ENCODE results near the gene HEATR5B.
"Not testable (repeated sequence)": the region's sequence is repeated elsewhere in the genome, so short reads cannot be mapped to it uniquely, and the experiment has no call there.

Gene HEATR5B

DNA sequence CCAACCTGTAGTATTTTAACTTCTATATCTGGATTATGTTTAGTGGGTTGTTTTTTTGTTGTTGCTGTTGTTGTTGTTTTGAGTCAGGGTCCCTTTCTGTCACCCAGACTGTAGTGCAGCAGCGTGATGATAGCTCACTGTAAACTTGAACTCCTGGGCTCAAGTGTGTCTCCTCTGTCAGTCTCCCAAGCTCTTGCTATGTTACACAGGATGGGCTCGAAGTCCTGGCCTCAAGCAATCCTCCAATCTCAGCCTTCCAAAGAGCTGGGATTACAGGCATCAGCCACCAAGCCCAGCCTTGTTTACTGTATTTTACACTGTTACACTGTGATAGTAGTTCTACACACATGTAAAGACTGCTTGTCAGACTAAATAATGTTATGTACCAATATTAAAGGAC, 108.1 kb downstream of the HEATR5B start:
- no peak for DNase-seq

DNA sequence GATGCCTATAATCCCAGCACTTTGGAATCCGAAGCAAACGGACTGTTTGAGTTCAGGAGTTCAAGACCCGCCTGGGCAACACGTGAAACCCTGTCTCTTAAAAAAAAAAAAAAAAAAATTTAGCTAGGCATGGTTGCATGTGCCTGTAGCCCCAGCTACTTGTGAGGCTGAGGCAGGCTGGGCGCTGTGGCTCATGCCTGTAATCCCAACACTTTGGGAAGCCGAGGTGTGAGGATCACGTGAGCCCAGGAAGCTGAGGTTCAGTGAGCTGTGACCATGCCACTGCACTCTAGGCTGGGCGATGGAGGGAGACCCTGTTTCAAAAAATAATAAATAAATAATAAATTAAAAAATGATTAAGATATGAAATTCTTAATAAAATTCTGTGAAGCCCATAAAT, 108.9 kb downstream of the HEATR5B start:
- DNase-seq, result no peak

DNA sequence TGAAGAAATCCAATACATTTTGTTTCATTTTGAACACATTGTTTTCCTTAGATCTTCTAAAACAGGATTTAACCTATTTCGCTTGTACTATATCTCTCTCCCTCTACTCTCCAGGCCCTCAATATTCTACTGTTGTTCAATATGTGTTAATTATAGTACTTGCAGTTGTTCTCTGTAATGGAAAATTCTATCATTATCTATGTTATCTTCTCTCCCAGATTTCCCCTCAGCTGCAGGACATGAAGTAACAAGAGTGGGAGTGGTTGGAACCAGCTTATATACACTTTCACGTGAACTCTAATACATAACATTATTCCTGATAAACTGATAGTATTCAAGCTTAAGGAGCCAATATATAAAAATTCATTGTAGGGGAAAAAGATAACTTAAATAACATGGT, 110.9 kb downstream of the HEATR5B start:
- DNase-seq, result no peak

DNA sequence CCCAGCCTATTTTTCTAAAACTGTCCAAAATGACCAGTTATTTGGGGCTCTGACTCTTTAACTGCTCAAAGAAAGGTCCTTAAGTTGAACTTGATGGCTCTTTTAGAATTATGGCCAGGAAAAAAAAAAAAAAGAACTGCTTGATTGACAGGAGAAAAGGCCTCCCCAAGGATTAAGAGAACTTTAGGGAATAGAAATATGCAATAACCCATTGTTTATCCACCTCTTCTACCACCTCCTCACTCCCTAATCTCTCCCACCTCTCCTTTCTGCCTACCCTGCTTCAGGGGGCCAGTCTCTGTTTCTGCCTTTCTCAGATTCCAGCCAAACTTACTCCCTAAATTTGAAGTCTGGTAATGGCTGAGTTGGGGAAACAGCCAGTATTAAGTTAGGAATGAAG, 112.2 kb downstream of the HEATR5B start:
- no peak for DNase-seq

DNA sequence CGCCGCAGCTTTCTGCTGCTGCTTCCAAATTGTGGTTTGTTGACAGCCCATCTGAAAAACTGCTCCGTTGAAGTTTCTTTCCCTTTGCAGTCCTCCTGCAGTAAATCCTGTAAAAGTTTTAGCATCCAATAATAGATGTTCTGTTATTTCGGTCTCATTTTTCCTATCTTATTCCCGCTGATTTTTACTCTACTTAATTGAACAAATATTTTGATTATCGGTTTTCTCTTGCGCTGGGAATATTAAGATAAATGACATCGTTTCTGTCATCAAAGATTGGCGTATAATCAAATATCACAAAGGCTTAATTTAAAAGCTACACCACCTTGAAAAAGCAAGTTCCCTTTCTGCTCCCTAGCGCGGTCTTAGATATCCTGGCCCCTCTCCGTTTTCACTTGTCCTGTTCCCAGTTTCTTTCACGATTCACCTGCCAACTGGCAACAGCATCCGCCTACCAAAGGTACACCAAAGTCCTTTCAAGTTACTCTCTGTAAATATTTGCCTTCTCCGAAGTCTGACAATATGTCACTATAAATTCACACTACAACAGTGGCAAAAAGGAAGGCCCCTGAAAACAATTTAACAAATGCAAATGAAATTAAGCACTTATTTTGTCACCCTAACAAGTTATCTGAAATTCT, 116.8 kb downstream of the HEATR5B start:
- peak; percentile 21 for DNase-seq

DNA sequence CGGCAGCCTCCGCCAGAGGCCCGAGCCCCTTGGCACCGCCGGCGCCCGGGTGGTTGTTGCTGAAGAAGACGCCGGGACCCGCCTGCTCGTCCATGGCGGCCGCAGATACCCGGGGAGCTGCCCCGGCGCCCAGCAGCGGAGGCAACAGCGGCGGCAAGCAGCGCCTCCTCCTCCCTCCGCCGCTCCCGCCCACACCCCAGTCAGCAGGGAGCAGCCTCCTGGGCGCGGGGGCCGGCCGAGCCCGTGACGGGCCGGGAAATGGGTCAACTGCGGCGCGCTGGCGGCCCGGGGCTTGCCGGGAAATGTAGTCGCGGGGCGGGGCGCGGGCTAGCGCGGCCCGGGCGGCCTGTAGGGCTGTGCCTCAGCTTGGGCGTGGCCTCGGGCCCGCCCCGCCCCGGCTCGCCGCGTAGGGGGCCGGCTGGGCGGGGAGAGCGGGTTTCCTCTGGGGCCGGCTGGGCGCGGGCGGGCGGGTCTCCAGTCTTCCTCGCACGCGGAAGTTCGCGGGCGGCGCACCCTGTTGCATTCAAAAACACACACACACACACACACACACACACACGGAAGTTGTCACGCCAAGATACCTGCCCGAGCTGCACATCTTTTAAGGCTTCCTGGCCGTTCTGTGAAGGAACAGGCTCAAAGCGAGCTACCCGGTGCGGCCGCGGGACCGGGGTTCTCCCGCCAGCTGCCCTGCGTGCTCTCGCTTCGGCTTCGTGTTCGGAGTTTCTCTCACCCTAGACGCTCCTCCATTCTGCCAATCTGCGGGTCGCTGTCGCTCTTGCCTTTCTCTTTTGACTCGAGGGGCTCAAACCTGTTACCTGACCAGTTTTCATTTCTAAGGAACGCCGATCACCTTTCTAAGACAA, 117.6 kb downstream of the HEATR5B start, which contains the start of gene STRN:
STRN (minus strand) TSS at position 167 of the 866 bp plus-strand sequence; CDS start at position 94, 73 bp downstream.
- peak; percentile 97 for DNase-seq

DNA sequence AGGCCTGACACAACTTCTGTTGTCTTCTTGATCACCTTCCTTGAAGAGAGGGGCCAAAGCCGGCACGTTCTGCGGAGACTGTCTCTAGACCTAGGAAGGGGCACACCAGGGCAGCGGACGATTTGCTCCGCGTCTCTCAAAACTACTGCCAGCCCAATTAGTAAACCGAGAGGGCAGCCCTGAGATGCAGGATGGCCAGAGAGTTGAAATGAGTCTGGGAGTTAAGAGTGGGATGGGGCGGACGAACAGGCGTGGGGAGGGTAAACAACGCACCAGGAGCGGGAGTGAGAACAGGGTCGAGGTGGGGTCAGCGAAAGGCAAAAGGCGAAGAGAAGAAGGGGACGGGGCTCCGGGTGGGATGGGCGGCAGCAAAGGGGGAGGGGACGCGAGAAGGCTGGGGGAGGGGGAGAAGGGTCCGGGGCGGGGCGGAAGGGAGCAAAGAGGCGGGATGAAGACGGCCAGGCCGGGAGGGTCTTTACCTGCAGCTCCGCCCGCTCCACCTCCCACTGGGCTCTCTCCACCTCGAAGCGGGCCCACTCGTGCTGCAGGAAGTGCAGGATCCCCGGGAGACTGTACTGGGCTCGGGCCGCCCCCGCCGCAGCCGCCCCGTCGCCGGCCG, 118.3 kb downstream of the HEATR5B start:
- peak; percentile 78 for DNase-seq

DNA sequence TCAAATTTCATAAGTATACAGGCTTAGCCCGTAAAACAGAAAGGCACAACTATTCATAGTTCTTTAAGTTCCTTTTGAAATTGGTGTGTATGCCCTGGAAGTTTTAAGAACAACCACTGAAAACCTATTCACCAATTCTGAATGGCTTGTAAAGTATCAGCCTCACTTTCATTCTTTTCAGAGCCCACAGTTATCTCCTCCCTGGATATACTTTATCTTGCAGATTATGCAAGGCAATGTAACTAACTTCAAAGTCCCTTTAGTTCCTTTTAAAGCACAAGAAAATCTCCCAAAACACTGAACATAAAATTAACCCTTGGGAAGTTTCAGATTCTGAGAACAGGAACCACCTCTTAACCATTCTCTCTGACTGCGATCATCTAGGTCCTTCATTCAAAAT, 119.0 kb downstream of the HEATR5B start:
- DNase-seq, result no peak

DNA sequence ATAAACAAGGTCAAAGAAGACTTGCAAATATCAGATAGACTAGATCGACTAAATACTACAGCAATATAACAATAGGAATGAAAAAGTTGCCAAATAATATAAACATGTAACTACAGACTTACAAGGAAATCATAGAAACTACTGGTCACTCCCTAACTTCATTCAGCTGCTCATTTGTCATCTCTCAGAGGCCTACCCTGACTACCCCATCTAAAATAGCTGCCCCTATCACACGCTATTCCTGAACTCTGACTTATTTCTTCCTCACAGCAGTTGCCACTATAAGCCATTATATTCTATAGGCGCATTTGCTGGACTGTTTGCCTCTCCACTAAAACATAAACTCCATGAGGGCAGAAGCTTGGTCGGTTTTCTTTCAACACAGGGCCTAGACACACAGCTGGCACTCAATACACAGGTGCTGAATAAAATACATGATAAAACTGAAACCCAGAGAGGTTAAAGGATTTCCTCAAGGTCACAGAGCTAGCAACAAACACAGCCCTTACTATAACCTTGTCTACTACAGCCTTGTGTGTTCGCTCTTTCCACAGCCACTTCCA, 119.6 kb downstream of the HEATR5B start:
- no peak for DNase-seq

DNA sequence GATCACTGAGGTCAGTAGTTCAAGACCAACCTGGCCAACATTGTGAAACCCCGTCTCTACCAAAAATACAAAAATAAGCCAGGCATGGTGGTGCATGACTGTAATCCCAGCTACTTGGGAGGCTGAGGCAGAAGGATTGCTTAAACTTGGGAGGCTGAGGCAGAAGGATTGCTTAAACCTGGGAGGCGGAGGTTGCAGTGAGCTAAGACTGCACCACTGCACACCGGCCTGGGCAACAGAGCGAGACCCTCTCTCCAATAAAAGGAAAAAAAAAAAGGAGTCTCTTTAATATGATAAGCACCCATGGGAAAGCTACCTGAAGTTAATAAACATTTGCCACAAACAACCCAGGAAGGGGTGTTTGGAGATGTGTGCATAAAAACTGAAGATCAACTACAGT, 120.4 kb downstream of the HEATR5B start:
- no peak for DNase-seq

DNA sequence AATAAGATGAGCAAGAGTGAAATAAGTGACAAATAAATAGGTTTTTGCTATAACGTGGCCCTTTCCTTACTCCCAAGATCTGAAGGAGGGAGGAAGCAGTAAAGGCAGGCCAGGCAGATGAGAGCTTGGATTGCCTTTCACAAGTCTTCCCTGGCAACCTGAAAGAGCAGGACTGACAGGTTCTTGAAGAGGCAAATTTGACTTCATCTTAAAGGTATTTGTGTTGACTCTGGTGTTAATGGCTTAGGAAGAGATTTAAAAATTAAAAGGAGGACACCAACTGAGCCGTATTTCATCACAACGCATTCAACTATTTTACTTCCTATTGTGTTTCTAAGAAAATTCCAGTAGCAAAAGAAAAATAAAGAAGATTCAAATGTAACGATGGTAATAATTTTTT, 121.1 kb downstream of the HEATR5B start:
- peak; percentile 10 for DNase-seq

DNA sequence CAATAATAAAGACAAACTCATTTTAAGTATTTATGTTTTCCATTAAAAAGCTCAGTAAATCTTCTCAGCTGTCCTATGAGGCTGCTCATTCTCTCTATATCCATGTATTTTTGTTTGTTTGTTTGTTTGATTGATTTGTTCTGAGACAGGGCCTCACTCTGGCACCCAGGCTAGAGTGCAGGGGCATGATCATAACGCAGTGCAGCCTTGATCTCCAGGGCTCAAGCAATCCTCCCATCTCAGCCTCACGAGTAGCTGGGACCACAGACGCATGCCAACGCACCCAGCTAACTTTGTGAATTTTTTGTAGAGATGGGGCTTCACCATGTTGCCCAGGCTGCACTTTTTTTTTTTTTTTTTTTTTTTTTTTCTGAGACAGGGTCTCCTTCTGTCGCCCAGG, 123.4 kb downstream of the HEATR5B start:
- DNase-seq, result no peak

DNA sequence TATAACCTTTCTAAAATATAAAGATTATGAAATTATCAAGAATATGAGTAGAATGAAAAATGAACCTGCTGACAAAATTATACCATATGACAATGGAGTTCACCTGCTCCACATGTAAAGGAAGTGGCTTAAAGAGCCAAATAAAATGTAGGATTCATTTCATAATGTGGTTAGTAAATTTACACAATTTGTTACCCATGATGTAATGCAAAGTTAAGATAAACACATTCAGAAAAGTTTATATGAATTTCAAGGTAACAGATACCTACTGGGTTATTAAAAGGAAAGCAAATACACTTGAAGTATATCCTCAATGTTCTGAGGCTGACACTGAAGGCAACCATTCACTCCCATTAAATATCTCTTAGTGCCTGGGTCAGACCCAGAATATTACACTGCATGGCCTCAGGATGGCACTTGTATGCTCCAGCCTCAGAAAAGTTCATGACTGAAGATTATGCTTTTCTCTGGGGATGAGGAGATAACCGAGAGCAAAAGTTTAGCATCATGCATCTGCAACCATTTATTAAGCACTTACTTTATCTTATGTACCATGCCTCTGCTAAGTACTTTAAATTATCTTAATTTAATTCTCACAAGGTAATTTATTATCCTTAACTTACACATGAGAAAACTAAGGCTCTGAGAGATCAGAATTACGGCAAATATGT, 124.0 kb downstream of the HEATR5B start:
- no peak for DNase-seq

DNA sequence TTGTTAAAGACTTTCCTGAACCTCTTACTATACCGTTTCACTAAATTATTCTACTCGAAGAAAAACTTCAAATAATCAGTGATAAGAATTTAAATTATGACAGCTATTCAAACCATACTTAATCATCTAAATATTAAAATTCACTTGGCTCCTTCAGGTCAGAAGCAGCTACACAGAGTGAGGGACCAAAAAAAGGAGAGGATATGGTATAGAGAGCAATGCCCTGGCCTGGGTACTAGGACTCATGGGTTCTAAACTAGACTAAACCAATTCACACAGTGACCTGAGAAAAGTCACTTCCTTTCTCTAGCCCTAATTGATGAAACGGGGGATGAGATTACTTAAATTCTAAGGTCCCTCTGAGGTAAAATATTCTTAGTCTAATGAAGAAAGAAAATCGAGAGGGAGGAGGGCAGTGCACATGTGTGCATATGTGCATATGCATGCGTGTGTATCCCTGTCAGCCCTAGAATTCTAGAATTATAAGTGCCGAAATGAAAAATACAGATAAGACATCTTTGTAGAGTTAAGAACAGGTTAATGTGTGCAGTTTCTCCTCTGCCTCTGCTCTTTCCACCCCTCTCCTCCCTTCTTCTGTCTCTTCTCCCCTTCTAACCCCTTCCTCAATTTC, 129.1 kb downstream of the HEATR5B start:
- DNase-seq, result no peak

DNA sequence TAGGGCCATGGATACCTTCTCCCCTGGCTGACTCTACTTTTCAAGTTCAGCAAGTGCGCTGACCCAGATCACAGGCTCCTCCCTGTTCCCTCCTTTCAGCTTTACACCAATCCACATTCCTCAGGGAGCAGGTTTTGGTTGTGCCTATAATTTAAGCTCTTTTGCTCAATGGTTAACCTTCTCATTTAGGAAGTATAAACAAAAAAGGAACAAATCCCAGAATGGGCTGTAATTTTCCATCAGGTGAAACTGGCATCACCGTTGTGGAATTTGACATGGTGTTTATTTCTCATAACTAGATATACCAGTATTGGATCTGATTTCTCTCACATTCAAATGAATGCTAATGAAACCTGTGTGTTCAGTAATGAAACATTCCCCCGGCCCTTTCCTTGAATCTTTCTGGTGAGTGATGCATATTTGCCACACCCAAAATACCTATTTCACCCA, 131.4 kb downstream of the HEATR5B start:
- DNase-seq, result no peak

DNA sequence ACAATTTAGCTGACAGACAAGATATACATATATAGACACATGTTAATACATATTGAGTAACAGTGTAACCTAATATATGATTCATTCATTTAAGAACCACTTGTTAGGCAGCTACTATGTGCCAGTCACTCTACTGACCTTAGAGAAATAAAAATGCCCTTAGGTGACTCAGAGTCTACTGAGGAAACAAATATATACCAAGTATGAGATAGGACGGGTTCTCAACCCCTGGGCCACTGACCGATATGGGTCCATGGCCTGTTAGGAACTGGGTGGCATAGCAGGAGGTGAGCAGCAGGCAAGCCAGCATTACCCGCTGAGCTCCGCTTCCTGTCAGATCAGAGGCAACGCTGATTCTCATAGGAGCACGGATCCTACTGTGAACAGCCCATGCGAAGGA, 132.6 kb downstream of the HEATR5B start:
- no peak for DNase-seq

DNA sequence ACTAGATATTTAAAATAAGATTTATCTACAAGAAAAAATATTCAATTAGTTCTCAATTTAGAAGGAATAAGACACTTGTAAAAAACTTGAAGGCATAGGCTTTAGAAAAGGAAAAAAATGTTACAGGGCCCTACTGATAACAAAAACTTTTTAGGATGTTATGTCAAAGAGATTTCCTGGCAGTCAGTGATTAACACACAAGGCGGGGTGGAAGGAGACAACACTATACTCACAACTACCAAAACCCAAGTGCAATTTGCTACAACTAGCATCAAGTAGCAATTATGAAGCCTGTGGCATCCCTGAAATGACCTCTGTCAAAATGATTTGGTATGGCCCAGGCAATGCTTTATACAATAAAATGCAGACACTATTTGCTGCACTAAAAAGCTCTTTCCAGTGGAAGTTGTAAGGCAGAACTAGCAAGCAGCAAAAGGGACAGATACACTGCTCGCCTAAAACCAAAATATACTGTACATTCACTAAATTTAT, 133.1 kb downstream of the HEATR5B start:
- no peak for DNase-seq

DNA sequence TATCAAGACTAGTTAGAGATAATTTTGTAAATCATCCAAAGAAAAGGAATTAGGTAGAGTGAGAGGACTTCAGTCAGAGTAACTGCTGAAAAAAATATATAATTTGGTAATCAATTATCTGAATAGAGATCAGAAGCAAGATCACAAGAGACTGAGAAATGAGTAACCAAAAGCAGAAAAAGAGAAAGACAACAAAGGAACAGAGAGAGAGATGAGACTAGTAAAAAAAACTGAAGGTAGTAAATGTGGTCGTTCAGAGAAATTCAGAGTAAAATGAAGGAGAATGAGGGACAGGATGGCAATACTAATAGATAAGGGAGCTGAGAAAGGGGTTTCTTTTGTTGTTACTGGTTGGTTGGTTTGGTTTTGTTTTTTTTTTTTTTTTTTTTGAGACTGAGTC, 134.3 kb downstream of the HEATR5B start:
- no peak for DNase-seq

DNA sequence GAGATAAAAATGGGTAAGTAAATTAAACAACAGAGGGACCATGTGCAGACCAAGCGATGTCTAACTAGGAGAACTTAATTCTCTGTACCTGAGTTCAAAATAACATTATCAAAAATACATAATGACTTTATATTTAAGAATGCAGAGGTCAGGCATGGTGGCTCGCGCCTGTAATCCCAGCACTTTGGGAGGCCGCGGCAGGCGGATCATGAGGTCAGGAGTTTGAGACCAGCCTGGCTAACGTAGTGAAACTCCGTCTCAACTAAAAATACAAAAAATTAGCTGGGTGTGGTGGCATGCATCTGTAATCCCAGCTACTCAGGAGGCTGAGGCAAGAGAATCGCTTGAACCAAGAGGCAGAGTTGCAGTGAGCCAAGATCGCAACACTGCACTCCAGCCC, 138.9 kb downstream of the HEATR5B start:
- not testable (repeated sequence) for DNase-seq

DNA sequence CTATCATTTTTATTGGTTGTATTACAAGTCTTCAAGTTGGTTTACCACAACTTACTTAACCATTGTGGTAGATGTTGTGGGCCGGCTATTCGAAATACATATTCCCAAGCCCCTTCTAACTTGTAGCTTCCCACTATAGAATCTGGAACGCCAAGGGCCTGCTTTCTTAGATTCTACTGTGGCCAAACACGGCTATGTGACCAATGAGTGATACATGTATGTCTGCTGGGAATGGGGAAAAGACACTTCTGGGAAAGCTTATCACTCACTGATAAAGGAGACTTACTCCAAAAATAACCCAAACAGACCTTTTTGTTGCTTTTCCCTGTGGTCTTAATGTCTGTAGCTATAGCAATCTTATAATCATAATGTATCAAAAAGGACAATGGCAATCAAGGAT, 142.3 kb downstream of the HEATR5B start:
- DNase-seq, result no peak

DNA sequence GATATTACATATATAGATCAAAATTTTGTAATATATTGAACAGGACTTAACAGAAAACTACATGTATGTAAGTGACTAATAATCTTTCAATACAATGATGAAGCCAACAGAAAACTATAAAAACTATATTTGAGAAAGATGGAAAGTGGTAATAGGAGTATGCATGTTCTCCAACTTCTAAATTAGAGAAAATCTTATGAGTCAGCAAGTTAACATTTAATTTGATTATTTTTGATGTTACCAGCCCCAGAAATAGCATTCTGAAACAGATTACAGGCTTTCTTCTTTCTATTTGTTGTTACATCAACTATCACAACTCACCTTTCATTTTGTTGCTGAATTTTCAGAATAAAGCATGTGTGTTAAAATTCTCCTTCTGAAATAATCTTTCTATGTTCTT, 147.6 kb downstream of the HEATR5B start:
- not testable (repeated sequence) for DNase-seq

DNA sequence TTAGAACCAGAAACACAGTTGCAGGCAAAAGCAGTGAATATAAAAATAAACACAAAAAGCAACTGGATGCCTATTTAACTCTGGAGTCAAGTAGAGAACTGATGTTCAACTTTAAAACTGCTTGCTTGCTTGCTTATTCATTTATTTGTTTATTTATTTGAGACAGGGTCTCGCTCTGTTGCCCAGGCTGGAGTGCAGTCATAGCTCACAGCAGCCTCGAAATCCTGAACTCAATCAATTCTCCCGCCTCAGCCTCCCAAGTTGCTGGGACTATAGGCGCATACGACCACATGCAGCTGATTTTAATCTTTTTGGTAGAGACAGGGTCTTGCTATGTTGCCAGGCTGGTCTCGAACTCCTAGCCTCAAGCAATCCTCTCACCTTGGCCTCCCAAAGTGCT, 152.5 kb downstream of the HEATR5B start:
- not testable (repeated sequence) for DNase-seq

Data from NCI-H82 (cell line).